GM21723 (cell line): ENCODE measurements around the gene PAPOLG.

Experiments used
- ATAC-seq: cut with Tn5 transposase; IDR thresholded peaks from one replicate; pipeline ENCODE4 v1.9.1; 2021; ENCODE audit warnings: mild to moderate bottlenecking, moderate library complexity; ENCODE audit not compliant: unreplicated experiment

The PAPOLG gene

DNA sequence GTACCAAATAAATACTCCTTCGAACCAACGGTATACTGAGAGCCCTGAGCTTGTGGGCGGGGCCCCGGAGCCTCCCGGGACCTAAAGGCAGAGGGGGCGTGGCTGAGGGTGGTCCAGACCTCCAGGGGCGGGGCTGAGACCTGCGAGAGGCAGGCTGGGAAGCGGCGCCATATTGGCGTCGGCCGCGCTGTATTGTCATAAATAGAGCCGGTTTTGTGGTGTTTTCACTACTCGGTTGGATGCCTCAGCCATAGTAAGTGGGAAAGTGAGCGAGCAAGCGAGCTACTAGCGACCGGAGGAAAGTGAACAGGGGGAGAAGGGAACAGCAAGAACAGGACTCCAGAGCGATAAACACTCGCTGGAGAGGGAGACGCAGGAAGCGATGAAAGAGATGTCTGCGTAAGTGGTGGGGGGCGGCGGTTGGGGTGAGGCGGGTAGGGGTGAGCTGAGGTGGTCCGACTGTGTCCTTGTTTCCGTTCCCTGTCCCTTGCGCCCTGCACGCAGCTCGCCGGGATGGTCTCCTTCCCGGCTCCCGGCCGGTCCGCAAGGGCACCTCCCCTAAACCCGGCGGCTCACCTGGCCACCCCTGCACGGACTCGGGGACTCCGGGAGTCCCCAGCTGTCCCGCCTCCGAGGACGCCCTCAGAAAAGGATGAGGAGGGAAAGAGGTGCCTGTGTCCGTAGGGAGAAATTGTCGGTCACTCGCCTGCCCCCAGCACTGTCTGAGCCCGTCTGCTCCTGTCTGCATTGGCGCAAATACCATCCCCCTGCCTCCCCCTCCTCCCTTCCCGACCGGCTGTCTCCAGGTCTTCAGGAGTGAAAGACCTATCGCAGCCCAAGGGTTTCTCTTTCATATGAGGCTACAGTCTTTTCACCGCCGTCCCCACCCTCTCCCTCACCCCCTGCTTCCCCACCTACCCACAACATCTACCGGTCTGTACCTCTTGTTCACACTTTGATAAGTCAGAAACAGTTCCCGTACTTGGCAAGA is at the start of gene PAPOLG:
TSS of gene PAPOLG (plus strand) at position 172 of the 991 bp plus-strand sequence. CDS start at position 383, 211 bp downstream.
- peak; percentile 99 for ATAC-seq

DNA sequence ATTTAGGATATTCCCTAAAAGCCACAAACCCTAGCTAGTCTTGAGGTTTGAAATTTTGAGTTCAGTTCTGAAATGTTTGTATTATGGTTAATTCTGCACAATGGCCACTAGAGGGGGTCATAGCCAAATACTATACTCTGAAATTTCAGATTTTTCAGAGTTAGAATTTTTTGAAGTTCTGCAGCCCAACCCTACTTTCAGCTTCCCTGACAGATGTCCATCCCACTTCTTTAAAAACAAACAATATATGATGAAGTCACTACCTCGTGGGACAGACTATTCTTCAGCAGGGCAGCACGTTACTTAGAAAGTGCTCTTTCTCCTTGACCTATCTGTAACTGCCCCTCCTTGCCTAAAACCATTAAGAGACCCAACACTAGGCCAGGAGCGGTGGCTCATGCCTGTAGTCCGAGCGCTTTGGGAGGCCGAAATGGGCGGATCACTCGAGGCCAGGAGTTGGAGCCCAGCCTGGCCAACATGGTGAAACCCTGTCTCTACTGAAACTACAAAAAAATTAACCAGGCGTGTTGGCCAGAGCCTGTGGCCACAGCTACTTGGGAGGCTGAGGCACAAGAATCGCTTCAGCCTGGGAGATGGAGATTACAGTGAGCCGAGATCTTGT is 48.2 kb upstream of the PAPOLG start:
- no peak for ATAC-seq

DNA sequence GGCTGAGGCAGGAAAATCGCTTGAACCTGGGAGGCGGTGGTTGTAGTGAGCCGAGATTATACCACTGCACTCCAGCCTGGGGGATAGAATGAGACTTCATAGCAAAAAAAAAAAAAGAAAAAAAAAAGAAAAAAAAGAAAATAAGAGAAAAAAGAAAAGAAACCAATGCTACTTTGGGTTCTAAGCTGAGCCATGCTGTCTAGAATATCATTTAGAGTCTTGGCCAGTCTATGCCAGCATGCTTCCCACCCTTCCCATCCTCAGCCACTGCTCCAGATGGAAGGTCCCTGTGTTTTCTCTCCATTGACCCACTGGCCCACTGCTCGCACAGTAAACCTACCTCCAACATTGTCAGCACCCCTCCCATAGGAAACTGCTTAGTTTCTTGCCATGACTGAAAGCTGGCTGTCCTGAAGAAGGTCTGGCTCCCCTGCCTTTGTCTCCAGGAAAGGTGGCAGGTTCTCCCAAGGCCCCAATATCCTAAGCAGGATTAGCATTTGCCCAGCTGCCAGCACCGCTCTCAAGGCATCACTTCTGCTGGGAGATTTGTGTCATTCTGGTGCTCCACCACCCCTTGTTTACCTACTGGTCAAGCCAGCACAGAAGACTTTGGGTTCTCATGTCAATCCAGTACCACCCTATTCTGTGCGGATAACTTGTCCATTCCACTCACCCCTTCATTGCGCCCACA is 47.3 kb upstream of the PAPOLG start:
- ATAC-seq, result no peak

DNA sequence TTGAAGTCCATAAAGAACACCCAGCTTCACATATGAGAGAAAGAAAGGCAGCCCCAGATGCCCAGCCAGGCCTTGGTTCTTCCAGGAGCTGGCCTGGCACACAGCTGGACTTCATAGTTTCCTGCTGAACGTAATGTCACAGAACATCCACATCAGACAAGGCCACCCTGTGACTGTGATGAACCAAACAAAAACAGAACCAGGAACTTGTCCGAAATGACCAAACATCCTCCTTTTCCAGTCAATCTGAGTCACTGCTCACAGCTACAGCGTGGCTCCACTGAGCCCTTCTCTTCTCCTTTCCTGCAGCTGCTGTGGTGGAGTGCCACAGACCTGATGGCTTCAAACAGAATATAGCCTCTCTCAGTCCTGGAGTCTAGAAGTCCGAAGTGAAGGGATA is 45.4 kb upstream of the PAPOLG start:
- ATAC-seq, result no peak

DNA sequence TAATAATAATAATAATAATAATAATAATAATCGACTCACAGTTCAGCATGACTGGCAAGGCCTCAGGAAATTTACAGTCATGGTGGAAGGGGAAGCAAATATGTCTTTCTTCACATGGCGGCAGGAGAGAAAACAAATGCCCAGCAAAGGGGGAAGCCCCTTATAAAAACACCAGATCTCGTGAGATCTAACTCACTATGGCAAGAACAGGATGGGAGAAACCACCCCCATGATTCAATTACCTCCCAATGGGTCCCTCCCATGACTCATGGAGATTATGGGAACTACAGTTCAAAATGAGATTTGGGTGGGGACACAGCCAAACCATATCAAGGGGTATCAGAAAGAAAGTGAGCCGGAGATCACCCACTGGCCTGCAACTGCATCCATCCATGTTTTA is 40.5 kb upstream of the PAPOLG start:
- no peak for ATAC-seq

DNA sequence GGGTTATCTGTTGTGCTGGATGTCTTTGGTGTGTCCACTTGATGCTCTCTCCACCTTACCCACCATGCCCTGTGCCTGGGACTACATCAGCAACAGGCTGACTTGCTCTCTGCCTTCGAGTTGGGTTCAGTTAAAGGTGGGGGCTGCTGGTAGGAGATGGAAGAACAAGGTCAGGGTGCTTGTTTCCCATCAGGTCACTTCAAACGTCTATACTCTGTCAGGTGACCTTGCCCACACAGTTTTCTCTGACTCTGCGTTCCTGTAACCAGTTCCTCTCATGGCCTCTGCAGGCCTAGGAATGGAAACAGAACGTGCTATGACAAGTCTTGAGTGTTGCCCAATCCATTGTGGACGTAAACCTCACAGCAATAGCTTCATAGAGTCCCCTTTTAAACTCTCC is 38.4 kb upstream of the PAPOLG start:
- no peak for ATAC-seq

DNA sequence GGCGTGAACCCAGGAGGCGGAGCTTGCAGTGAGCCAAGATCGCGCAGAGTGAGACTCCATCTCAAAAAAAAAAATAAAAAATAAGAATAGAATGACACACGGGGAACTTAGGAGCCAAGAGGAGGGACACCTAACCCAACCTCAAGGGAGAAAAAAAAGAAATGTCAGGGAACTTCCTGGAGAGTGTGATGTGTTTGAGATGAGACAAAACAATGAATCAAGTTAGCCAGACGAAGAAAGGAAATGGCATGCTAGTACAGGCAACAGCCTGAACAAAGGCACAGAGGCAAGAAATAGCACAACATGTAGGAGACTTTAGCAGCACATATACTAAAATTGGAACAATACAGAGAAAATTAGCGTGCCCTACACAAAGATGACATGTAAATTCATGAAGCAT is 36.7 kb upstream of the PAPOLG start:
- no peak for ATAC-seq

DNA sequence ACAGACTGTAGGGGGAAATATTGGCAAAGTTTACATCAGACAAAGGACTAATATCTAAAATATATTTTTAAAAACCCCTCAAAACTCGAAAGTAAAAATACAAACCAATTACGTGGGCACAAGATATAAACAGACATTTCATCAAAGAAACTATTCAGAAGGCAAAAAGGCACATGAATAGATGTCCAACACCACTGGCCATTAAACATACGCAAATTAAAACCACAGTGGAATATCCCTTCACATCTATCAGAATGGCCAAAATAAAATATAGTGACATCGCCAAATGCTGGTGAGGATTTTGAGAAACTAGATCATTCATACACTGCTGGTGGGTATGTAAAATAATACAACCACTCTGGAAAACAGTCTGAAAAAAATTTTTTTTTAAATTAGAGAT is 30.6 kb upstream of the PAPOLG start:
- ATAC-seq, result no peak

DNA sequence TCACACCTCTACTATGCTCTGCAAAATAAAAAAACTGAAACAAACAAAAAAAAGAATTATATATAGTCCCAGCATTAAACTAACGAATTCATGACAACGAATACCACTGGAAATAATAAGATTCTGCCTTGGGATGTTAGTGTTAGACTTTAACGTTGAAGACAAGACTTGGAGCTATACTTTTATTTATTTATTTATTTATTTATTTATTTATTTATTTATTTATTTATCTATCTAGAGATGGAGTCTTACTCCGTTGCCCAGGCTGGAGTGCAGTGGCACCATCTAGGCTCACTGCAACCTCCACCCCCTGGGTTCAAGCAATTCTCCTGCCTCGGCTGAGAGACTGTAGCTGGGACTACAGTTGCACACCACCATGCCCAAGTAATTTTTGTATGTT is 27.2 kb upstream of the PAPOLG start:
- ATAC-seq, result no peak

DNA sequence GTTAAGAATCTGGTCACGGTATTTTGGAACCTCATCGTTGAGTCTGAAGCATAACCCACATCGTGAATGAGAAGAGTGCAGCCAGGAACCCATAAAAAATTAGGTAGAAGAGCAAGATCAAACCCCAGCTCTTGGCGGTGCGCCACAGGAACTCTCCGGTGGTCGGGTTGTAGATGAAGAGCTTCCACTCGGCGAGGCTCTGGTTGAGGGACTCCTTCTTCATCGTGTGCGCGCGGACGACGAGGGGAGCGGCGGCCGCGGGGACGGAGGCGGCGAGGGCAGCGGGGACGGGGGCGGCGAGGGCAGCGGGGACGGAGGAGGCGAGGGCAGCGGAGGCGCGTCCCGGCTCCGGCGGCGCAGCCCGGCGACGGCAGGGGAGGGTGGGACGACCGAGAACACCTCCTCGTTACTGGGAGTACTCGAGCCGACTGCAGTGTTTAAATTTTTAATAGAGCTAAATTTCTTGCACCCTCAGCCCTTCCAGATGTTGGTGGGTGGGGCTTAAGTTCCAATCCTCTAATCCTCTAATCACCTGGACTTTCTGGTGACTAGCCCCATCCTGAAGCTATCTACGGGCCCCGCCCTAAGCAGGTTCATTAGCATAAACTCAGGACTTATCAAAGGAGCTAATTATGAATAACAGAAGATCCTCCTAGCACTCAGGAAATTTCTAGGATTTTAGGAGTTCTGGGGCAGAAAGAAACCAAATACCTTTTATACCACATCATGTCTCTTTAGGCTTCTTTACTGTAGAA is 20.4 kb upstream of the PAPOLG start:
- no peak for ATAC-seq

DNA sequence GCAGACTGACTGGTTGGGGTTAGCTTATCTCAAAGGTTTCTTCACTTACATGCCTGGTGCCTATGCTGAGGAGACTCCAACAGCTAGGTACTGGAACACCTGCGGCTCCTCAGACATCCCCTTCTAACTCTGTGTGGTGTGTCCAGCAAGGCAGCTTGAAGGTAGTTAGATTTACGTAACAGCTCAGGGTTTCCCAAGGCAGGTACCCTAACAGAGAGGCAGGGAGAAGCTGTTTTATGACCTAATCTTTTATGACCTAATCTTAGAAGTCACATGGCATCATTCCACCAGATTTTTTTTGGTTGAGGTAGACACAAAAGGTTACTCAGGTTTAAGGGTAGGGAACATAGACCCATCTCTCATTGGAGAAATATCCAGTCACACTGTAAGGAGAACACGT is 17.4 kb upstream of the PAPOLG start:
- no peak for ATAC-seq

DNA sequence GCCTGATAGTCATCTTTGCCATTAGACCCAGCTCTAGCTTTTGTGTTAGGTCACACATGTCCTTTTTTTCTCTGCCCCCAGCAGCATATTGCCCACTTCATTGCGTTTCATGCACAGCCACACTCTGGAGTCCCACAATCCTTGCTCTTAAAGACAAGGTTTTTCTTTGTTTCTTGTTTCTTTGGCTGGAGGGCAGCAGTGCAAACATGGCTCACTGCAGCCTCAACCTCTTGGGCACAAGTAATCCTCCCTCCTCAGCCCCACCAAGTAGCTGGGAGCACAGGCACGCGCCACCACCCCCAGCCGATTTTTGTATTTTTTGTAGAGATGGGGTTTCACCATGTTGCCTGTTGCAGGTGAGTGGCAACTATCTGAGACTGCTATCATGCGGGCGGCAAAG is 16.9 kb upstream of the PAPOLG start:
- ATAC-seq, result no peak

DNA sequence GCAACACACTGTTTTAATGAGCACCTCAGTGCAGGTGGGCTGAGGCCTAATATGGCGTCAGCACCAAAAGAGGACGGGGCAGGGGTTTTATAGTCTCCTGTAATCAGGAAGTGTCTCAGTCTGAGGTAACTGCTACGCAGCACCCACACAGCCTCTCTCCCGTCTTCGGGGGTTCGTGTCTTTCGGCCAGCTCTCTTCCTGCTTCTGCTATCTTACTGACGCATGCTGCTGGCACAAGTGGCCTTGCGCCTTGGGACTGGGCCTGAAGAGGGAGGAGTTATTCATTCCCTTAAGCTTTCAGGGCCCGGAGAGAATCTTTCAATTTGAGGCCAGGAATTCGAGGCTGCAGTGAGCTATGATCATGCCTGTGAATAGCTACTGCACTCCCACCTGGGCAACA is 14.5 kb upstream of the PAPOLG start:
- ATAC-seq, result no peak

DNA sequence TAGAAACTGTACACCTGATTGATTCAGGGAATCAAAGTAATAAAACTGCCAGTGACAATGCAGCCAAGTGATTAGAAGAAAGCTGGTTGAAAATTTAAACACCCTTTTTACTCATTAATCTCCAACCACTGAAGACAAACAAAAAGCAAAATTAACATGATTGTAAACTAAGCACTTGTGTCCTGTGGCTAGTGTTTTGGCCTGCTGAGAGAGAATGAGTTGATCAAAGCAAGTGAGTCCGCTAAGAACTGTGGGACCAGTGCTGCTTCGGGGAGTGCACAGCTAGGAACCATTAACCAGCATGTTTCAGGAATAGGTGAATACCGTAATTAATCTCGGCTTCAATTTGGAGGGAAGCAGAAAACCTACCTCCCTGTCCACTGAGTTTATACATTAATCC is 13.6 kb upstream of the PAPOLG start:
- no peak for ATAC-seq

DNA sequence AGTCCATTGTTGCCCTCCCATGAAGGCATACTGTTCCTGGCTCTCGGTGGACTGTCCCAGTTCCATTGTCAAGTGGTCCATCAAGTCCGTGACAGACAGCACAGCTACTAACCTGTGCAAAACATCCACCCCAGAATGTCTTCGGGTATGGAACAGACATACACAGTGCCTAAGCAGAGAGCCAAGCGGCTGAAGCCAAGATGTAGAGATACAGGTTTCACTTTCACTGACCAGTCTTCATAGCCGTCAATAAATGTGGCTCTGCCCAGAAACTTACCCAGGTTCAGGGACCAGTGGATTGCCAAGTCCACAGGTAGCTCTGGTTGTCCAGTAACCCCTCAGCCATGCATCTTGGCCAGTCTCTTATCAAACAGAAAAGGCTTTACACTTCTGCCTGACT is 10.7 kb upstream of the PAPOLG start:
- no peak for ATAC-seq

DNA sequence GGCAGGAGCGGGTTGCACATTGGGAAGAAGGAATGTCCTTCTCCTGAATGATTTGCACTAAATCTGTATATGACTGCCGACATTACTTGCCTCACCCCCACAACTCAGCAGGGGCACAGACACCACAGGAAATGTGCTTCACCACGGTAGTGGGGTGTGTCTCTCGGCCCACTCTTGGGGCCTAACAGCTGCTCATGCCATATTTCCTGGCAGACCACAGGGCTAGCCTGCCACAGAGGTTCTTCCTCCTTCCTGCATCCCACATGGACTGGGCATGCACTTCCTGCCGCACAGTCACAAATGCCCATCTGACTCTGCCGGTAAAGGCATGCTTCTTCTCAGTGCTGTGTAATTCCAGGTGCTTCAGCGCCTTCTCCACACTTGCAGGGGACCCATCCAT is 10.3 kb upstream of the PAPOLG start:
- no peak for ATAC-seq

DNA sequence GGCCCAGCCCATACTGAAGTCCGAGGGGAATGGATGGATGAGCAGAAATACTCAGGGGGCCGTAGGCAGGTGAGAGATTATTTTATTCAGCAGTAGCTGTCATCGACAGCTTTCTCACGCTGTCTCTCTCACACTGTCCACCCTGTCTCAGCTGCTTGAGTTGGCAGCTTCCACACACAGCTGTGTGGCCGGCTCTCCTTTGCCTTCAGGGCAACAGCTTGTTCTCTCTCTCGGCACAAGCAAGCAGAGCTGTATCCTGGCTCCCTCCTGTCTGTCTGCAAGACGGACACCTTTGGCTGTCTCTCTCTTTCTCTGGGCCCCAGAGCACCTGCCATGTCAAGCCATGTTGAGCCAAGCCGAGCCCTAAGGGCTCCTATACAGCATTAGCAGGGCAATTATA is 9.8 kb upstream of the PAPOLG start:
- ATAC-seq, result no peak

DNA sequence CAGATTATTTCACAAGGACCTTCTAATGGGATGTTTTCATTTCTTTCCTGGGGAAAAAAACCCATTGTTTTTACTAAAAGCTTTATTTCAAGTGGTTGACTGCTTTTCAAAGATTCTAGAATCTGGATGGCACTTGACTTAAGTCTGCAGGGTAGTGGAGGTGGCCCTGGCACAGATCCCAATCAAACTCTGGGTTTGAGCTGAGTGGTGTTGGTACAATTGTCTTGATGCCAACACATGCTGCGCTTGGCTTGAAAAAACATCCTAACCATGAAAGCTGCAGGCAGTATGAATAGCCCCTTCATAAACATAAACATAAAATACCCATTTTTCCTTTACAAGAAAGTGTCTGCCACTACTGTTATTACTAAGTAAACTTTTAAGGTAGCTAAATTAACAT is 3.6 kb downstream of the PAPOLG start:
- ATAC-seq, result no peak

DNA sequence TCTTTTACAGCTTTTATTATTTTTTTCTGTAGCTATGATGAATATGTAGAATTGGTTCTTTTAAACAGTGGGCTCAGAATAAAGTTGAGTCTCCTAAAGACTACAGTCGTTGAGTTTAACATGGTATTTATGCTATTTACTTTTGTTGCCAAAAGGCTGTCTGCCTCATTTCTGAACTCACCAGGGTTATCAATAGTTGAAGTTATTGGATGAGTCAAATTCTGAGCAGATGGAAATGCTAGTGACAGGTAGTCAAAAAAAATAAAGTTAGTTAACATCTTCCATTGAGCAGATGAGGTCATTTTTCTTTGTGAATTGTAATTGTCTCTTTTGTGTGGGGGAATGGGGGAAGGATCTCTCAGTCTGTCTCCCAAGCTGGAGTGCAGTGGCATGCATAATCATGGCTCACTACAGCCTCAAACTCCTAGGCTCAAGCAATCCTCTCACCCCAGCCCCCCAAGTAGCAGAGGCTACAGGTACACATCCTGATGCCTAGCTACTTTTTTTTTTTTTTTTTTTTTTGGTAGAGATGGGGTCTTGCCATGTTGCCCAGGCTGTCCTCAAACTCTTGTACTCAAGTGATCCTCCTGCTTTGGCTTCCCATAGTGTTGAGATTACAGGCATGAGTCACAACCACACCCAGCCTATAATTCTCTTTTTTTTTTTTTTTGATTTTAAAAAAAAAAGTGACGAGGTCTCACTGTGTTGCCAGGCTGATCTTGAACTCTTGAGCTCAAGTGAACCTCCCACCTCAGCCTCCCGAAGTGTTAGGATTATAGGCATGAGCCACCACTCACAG is 8.9 kb downstream of the PAPOLG start:
- no peak for ATAC-seq

DNA sequence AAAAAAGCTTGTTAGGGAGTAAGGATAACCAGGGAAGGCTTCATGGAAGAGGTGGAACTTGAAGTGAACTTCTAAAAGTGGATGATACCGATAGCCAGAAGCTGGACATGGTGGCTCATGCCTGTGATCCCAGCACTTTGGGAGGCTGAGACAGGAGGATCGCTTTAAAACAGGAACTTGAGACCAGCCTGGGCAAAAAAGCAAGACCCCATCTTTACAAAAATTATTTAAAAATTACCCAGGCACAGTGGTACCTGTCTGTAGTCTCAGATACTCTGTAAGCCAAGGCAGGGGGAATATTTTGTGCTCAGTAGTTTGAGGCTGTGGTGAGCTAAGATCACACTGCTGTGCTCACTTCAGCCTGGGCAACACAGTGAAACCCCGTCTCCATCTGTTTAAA is 10.2 kb downstream of the PAPOLG start:
- ATAC-seq, result no peak
